ENCODE measurements around the gene MTMR4.
"Not testable (repeated sequence)": the region's sequence is repeated elsewhere in the genome, so short reads cannot be mapped to it uniquely, and the experiment has no call there.

The MTMR4 gene

GRCh38 chr17:58506354-58507080 is 7.9 kb downstream of the MTMR4 start:
- no peak for DNase-seq (ENCODE audit: insufficient read length)
- no peak for TF ChIP-seq POLR2A (IDR thresholded peaks at IDR 0.05; ENCODE audit: low read depth, low read length)
- no peak for TF ChIP-seq POLR2AphosphoS5 (IDR thresholded peaks at IDR 0.05; ENCODE audit: low read depth, low read length)
- TF ChIP-seq TAF1 (IDR thresholded peaks at IDR 0.05; ENCODE audit: borderline replicate concordance, low read depth, low read length): no peak
- FAIRE-seq: no peak

GRCh38 chr17:58504826-58505351 is 9.5 kb downstream of the MTMR4 start:
- FAIRE-seq (peak; percentile 94), DNase-seq (ENCODE audit: insufficient read length) (peak; percentile 69)
- TF ChIP-seq TAF1 (IDR thresholded peaks at IDR 0.05; ENCODE audit: borderline replicate concordance, low read depth, low read length) (no peak), POLR2A (IDR thresholded peaks at IDR 0.05; ENCODE audit: low read depth, low read length) (peak; percentile 42; the same call in 1 of the 2 replicates), POLR2AphosphoS5 (IDR thresholded peaks at IDR 0.05; ENCODE audit: low read depth, low read length) (peak; percentile 55; the same call in 1 of the 2 replicates)

- DNase-seq (ENCODE audit: insufficient read length) (no peak), FAIRE-seq (no peak)
- TF ChIP-seq TAF1 (IDR thresholded peaks at IDR 0.05; ENCODE audit: borderline replicate concordance, low read depth, low read length) (no peak), POLR2A (IDR thresholded peaks at IDR 0.05; ENCODE audit: low read depth, low read length) (no peak), POLR2AphosphoS5 (IDR thresholded peaks at IDR 0.05; ENCODE audit: low read depth, low read length) (no peak)
Measured at GRCh38 chr17:58503866-58504265, 10.6 kb downstream of the MTMR4 start.

- FAIRE-seq; DNase-seq (ENCODE audit: insufficient read length): not testable (repeated sequence)
Measured at GRCh38 chr17:58503134-58503533, 11.3 kb downstream of the MTMR4 start.

- FAIRE-seq (no peak), DNase-seq (ENCODE audit: insufficient read length) (no peak)
- no peak for TF ChIP-seq TAF1 (IDR thresholded peaks at IDR 0.05; ENCODE audit: borderline replicate concordance, low read depth, low read length)
- no peak for TF ChIP-seq POLR2A (IDR thresholded peaks at IDR 0.05; ENCODE audit: low read depth, low read length)
- TF ChIP-seq POLR2AphosphoS5 (IDR thresholded peaks at IDR 0.05; ENCODE audit: low read depth, low read length): no peak
Measured at GRCh38 chr17:58501451-58501850, 13.0 kb downstream of the MTMR4 start.

GRCh38 chr17:58498177-58498828 is 16.1 kb downstream of the MTMR4 start:
- DNase-seq (ENCODE audit: insufficient read length) (no peak), FAIRE-seq (no peak)
- no peak for TF ChIP-seq TAF1 (IDR thresholded peaks at IDR 0.05; ENCODE audit: borderline replicate concordance, low read depth, low read length)
- TF ChIP-seq POLR2A (IDR thresholded peaks at IDR 0.05; ENCODE audit: low read depth, low read length): no peak
- no peak for TF ChIP-seq POLR2AphosphoS5 (IDR thresholded peaks at IDR 0.05; ENCODE audit: low read depth, low read length)

GRCh38 chr17:58493506-58493905 is 20.9 kb downstream of the MTMR4 start:
- FAIRE-seq (no peak), DNase-seq (ENCODE audit: insufficient read length) (no peak)
- TF ChIP-seq TAF1 (IDR thresholded peaks at IDR 0.05; ENCODE audit: borderline replicate concordance, low read depth, low read length) (no peak), POLR2A (IDR thresholded peaks at IDR 0.05; ENCODE audit: low read depth, low read length) (no peak), POLR2AphosphoS5 (IDR thresholded peaks at IDR 0.05; ENCODE audit: low read depth, low read length) (no peak)

GRCh38 chr17:58492238-58493121 is 22.0 kb downstream of the MTMR4 start:
- DNase-seq (ENCODE audit: insufficient read length) (no peak), FAIRE-seq (no peak)
- TF ChIP-seq TAF1 (IDR thresholded peaks at IDR 0.05; ENCODE audit: borderline replicate concordance, low read depth, low read length): no peak
- TF ChIP-seq POLR2A (IDR thresholded peaks at IDR 0.05; ENCODE audit: low read depth, low read length): no peak
- TF ChIP-seq POLR2AphosphoS5 (IDR thresholded peaks at IDR 0.05; ENCODE audit: low read depth, low read length): no peak

GRCh38 chr17:58491510-58492045 is 22.9 kb downstream of the MTMR4 start:
- FAIRE-seq (no peak), DNase-seq (ENCODE audit: insufficient read length) (no peak)
- TF ChIP-seq POLR2AphosphoS5 (IDR thresholded peaks at IDR 0.05; ENCODE audit: low read depth, low read length) (no peak), POLR2A (IDR thresholded peaks at IDR 0.05; ENCODE audit: low read depth, low read length) (no peak), TAF1 (IDR thresholded peaks at IDR 0.05; ENCODE audit: borderline replicate concordance, low read depth, low read length) (no peak)

GRCh38 chr17:58488428-58488890 is 26.0 kb downstream of the MTMR4 start:
- FAIRE-seq: no peak
- TF ChIP-seq TAF1 (IDR thresholded peaks at IDR 0.05; ENCODE audit: borderline replicate concordance, low read depth, low read length): no peak
- TF ChIP-seq POLR2AphosphoS5 (IDR thresholded peaks at IDR 0.05; ENCODE audit: low read depth, low read length): no peak
- TF ChIP-seq POLR2A (IDR thresholded peaks at IDR 0.05; ENCODE audit: low read depth, low read length): no peak
- no peak for DNase-seq (ENCODE audit: insufficient read length)

Data from GM12892 (cell line).